Gastroesophageal sphincter (tissue), 3 donors: ENCODE results near the gene SPSB4.

Source experiments
- EP300 ChIP-seq: sonication (generic); formaldehyde crosslinking; IDR thresholded peaks from one replicate; pipeline ENCODE4 v1.6.1; 2017; ENCODE audit warnings: antibody characterized with exemption, mild to moderate bottlenecking
- POLR2A ChIP-seq, 2 donors: fragments of 450-650 bp; IDR thresholded peaks; one replicate each; pipeline ENCODE4 v1.6.1; 2017; ENCODE audit warnings: antibody characterized with exemption in 2 of 2, mild to moderate bottlenecking in 2 of 2, moderate library complexity in 1 of 2
- POLR2AphosphoS5 ChIP-seq: sonication (generic); formaldehyde crosslinking; IDR thresholded peaks from one replicate; pipeline ENCODE4 v1.6.1; 2017; ENCODE audit warnings: antibody characterized with exemption
- TF ChIP-seq, protein P1 (sequence below), 4 experiments: fragments of 200-600 bp in 2 of 4; fragments of 450-650 bp in 2 of 4; sonication (generic) in 1 of 4; IDR thresholded peaks; one replicate each; pipeline ENCODE4 v1.5.1; 2017 to 2019; ENCODE audit warnings: antibody characterized with exemption in 4 of 4, mild to moderate bottlenecking in 2 of 4, moderate library complexity in 2 of 4

DNA sequence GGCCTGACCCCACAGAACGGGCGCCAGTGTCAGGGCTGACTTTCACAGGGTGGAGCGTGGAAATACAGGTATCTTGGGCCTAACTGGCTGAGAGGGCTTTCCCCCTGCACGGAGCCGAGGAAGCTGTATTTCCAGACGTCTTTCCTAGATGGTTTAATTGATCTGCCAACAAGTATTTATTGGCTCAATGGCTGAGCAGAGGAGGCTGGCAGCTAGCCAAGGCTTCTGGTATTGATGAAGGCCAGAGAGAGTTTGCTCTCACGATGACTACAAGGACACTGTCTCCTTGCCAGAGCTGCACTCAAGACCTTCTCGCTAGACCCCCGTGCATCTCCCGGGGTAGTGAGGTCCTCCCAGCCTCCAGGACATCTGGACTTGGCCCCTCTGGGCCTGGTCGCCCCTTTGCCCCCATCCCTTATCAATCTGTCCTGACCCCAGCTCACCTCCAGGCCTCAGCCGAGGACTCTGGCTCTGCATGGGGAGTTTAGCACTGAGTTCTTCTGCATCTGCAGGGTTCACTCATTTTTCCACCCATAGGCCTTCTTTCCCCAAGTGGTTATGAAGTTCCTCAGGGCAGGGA, 20.6 kb downstream of the SPSB4 start:
- TF ChIP-seq, protein P1, sequence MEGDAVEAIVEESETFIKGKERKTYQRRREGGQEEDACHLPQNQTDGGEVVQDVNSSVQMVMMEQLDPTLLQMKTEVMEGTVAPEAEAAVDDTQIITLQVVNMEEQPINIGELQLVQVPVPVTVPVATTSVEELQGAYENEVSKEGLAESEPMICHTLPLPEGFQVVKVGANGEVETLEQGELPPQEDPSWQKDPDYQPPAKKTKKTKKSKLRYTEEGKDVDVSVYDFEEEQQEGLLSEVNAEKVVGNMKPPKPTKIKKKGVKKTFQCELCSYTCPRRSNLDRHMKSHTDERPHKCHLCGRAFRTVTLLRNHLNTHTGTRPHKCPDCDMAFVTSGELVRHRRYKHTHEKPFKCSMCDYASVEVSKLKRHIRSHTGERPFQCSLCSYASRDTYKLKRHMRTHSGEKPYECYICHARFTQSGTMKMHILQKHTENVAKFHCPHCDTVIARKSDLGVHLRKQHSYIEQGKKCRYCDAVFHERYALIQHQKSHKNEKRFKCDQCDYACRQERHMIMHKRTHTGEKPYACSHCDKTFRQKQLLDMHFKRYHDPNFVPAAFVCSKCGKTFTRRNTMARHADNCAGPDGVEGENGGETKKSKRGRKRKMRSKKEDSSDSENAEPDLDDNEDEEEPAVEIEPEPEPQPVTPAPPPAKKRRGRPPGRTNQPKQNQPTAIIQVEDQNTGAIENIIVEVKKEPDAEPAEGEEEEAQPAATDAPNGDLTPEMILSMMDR (IDR thresholded peaks at IDR 0.05) = no peak
- TF ChIP-seq EP300 (no peak), POLR2A (IDR thresholded peaks at IDR 0.05) (no peak), POLR2AphosphoS5 (no peak)
